Measurements from ENCODE around the gene TTC4.
A peak's percentile ranks its signal among the peaks of the same experiment; 100 is the strongest.

TTC4 gene

GRCh38 chr1:54784066-54784465, 68.4 kb downstream of the TTC4 start:
- DNase-seq (ENCODE audit: low read depth in 2 of 2): no peak

- DNase-seq (ENCODE audit: low read depth in 2 of 2): no peak
Observed at GRCh38 chr1:54786778-54787177, 71.1 kb downstream of the TTC4 start.

- no peak for DNase-seq (ENCODE audit: low read depth in 2 of 2)
Observed at GRCh38 chr1:54787604-54788003, 71.9 kb downstream of the TTC4 start.

GRCh38 chr1:54788459-54788858, 72.8 kb downstream of the TTC4 start:
- DNase-seq (ENCODE audit: low read depth in 2 of 2): no peak

- DNase-seq (ENCODE audit: low read depth in 2 of 2): peak; percentile 22 to 40
Observed at GRCh38 chr1:54791880-54792522, 76.3 kb downstream of the TTC4 start.

Data from stimulated activated CD8-positive, alpha-beta memory T cell treated with anti-CD3 and anti-CD28 coated beads, Interleukin-15, amount 100 ng/mL, for 48 hours (primary cell).